GM21717 (cell line): ENCODE data around the gene ARMC9.
"Not testable (repeated sequence)": the region's sequence is repeated elsewhere in the genome, so short reads cannot be mapped to it uniquely, and the experiment has no call there.

ENCODE experiments used
- ATAC-seq: cut with Tn5 transposase; IDR thresholded peaks from one replicate; pipeline ENCODE4 v1.9.1; 2021; ENCODE audit warnings: mild to moderate bottlenecking, moderate library complexity; ENCODE audit not compliant: unreplicated experiment

The ARMC9 gene

DNA sequence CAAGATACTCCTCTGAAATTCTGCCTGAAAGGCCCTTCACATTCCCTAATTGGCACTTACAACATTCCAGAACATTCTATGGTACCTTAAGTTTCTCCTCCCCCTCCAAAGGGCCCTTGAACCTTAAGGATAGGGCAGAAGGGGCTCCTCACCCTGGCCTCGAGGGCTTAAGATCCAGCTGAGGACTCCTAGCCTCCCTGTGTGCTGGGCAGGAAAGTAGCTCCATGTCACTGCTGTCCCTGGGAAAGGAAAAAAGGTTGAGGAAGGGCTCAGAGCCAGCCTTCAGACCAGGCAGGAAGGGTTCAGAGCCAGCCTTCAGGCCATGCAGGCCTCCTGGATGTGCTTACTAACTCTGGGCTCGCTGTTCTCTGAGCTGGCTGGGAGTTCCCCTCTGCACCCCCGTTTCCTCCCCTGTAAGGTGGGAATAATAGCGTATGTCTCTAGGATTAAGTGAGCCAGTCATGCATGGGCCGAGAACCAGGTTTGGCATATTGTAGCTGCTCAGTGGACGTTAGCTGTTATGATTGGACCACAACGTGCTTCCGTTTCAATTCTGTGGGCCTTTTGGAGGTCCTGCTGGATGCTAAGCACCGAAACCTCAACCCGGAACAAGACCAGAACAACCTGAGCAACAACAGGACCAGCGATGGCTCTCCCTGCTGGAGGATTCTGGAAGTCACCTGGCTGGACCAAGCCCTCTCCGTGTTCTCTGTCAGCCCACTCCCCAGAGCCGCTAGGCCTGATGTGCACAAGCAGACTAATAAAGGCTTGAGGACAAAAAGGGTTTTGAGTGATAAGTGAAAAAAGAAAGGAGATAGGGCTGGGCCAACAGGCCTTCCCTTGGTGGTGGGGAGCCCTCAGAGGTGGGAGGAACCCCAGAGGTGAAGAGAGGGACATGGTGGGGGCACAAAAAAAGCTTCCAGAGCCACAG, 196.0 kb downstream of the ARMC9 start:
- ATAC-seq: peak; percentile 51

DNA sequence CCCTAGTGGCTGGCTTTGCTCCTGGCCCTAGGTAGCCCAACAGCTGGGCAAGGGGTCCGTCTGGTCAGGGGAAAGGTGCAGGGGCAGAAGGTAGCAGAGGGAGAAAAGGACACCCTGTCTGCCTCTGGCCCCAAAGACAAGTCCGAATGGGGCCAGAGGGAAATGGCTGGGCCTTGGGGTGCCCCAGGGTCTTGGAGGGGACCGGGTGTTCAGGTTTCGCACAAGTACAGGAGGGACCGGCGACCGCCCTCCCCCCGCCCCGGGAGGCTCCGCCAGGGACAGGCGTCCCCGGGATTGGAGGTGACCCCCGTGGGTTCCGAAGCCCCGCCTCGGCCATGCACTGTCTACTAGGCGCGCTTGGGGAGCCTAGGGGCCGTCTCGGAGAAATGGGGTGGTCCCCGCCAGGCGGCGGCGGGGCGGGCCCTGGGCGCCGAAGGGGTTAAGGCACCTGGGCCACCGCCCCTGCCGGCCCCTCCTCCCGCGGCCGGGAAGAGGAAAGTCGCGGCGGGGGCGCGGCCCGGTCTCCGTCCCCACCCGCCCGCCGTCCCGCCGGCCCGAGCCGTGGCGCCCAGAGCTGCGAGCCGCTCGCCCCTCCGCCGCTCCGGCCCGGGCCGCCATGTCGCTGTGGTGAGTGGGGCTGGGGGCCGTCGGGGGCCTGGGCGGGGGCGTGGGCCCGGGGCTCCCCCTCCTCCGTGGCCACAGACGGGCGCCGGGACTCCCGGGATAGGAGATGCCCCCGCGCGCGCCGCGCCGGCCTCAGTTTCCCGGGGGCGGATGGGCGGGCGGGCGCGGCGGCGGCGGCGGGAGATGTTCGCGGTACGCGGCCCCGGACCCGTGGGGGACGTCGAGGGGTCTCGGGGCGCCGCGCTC, 197.0 kb downstream of the ARMC9 start, which contains the start of gene B3GNT7:
Gene B3GNT7, plus strand, starts transcription at position 523 of the 870 bp plus-strand sequence. Its CDS starts 94 bp downstream, at position 617.
- ATAC-seq: no peak

DNA sequence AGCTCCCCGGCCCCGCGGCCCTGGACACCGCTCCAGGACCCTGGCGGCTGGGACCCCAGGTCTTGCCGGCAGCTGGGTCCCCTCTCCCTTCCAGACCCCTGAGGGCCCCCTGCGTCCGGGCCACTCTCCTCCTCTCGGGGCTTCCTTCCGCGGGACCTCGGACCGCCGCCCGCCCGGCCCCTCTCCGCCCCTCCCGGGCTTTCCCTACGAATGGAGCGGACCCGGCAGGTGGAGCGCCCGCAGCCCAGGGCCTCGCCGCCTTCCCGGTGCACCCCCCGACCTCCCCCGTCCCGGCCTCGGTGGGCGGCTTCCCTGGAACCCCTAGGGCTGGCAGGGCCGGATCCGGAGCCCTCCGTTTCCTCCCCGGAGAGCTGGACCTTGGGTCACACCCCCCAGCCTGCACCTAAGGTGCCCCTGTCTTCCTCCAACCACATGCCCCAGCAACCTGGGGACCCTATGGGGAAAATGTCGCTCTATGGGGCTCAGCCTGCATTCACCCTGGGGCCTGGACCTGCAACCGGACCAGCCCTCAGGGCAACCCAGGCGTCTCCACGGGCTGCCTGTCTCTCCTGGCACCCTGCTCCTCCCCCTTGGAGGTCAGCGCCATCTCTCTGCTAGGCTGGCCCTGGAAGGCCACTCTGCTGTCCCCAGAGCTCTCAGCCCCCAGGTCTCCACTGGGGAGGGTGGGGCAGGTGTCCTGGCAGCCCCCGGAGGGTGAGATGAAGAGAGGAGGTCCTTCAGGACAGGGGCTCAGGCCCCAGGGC, 197.8 kb downstream of the ARMC9 start:
- no peak for ATAC-seq

DNA sequence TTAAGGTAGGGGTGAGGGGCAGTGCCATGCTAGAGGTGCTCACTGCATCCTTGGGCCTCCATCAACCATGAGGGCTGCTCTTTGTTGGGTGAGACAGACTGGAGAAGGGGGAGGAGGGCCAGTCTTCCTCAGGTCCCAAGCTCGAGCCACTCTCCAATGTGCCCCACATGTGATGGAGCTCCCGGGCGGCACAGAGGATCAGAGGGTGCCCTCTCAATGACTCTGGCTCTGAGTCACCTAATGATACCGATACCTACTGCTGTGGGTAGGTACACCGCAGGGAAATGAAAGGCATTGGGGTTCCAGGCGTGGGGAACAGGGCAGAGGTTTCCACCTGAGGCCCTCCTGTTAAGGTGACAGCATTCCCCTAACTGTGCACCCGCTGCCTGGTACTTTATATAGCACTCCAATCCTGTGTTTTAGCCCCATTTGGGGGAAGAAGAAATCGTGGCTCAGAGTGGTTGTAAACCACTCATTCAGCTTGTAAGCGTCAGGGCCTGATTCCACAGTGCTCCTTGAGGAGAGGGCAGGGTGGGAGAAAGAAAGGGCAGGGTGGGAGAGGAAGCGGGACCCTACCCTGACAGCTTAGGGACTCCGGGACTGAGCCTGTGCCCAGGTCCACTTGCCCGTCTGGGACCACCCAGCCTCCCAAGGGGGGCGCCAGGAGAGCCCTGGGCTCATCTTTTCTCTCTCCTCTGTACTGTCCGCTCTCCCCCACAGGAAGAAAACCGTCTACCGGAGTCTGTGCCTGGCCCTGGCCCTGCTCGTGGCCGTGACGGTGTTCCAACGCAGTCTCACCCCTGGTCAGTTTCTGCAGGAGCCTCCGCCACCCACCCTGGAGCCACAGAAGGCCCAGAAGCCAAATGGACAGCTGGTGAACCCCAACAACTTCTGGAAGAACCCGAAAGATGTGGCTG, 198.8 kb downstream of the ARMC9 start:
- ATAC-seq: no peak

DNA sequence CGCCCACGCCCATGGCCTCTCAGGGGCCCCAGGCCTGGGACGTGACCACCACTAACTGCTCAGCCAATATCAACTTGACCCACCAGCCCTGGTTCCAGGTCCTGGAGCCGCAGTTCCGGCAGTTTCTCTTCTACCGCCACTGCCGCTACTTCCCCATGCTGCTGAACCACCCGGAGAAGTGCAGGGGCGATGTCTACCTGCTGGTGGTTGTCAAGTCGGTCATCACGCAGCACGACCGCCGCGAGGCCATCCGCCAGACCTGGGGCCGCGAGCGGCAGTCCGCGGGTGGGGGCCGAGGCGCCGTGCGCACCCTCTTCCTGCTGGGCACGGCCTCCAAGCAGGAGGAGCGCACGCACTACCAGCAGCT, 199.5 kb downstream of the ARMC9 start:
- ATAC-seq: no peak

DNA sequence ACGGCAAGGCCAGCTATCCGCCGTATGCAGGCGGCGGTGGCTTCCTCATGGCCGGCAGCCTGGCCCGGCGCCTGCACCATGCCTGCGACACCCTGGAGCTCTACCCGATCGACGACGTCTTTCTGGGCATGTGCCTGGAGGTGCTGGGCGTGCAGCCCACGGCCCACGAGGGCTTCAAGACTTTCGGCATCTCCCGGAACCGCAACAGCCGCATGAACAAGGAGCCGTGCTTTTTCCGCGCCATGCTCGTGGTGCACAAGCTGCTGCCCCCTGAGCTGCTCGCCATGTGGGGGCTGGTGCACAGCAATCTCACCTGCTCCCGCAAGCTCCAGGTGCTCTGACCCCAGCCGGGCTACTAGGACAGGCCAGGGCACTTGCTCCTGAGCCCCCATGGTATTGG, 200.2 kb downstream of the ARMC9 start:
- ATAC-seq: no peak

DNA sequence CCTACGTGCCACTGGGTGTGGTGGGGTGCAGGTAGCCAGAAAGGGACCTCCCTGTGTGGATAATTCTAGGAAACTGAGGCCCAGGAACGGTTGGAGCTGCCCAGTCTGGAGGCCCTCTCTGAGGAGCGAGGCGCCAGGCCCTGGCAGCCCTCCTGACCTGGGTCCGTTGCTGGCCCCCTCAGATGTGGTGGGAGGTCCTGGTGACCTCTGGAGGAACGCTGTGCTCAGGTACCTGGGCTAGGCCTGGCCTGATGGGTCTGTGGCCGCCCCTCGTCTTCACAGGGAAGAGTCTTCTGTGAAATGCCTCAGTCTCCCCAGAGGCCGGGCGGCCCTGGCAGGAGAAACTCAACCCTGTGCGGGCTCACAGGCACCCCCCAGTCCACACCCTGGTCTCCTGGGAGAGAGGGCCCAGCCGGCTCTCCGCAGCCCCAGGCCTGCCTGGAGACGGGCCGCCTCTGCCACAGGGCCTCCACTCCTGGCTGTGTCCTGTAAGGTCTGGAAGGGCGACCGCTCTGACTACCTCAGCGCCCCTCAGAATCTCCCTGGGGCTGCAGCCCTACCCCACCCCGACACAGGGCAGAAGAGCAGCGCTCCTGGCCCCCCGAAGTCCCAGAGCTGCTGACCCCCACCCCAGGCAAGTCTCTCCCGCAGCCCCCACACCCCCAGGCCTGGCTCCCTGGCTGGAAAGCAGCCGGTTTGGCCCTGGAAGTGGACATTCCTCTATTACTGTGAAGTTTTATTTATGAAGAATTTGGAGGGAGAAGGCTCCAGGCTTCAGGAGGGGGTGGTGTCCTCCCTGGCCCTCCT, 200.8 kb downstream of the ARMC9 start:
- ATAC-seq: no peak

DNA sequence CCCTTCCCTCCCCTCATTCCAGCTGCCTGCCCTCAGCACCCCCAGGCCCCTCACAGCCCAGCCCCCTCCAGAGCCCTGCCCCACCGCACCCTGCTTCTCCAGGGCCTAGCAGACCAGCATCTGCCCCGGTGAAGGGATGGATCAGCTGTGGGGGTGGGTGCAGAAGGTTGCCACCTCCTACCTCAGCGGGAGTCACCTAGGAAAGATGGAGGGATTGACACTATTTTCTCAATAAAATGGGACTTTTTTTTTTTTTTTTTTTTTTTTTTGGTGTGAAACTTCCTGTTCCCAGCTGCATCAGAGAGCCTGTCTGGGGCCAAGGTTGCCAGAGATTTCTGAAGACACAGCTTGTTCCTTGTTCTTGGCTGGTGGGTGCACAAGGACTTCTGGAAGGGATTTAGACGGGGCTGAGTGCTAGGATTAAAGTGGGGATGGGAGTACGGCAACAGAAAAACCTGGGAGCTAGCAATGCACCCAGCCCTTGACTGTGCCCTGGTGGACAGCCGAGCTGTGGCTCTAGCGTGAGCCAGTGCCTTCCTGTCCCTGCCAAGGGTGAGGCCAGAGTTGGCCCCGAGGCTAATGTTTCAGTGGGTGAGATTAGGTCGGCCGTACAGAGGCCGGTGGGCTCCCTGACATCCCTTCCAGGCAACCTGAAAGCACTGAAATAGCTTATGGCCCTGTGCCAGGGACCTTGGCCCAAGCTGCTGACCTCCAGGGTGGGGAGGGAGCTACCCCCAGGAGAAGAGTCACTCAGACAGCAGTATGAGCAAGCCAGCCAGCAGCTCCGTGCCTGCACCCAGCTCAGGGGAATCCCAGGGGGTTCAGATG, 201.6 kb downstream of the ARMC9 start:
- ATAC-seq: no peak

DNA sequence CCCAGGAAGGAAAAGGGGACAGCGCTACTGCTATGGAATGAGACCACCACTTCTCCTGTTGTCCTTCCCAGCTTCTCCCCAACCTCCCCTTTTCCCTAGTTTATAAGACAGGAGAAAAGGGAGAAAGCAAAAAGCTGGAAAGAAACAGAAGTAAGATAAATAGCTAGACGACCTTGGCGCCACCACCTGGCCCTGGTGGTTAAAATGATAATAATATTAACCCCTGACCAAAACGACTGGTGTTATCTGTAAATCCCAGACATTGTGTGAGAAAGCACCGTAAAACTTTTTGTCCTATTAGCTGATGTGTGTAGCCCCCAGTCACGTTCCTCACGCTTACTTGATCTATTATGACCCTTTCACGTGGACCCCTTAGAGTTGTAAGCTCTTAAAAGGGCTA, 202.2 kb downstream of the ARMC9 start:
- not testable (repeated sequence) for ATAC-seq

DNA sequence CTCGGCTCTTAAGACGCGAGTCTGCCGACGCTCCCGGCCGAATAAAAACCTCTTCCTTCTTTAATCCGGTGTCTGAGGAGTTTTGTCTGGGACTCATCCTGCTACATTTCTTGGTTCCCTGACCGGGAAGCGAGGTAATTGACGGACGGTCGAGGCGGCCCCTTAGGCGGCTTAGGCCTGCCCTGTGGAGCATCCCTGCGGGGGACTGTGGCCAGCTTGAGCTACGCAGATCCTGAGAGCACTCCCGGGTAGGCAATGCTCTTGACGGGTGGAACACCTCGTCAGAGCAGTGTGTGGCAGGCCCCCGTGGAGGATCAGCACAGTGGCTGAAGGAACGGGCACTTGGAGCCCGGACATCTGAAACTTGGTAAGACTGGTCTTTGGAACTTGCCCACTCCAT, 202.7 kb downstream of the ARMC9 start:
- not testable (repeated sequence) for ATAC-seq

DNA sequence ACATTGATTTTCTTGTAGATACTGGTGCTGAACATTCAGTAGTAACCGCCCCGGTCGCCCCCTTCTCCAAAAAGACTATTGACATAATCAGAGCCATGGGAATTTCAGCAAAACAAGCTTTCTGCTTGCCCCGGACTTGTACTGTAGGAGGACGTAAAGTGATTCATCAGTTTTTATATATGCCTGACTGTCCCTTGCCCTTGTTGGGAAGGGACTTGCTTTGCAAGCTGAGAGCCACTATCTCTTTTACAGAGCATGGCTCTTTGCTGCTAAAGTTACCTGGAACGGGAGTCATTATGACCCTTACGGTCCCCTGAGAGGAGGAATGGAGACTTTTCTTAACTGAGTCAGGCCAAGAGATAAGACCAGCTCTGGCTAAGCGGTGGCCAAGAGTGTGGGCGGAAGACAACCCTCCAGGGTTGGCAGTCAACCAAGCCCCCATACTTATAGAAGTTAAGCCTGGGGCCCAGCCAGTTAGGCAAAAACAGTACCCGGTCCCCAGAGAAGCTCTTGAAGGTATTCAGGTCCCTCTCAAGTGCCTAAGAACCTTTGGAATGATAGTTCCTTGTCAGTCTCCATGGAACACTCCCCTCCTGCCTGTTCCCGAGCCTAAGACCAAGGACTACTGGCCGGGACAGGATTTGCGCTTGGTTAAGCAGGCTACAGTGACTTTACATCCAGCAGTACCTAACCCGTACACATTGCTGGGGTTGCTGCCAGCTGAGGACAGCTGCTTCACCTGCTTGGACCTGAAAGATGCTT, 205.2 kb downstream of the ARMC9 start:
- ATAC-seq: not testable (repeated sequence)

DNA sequence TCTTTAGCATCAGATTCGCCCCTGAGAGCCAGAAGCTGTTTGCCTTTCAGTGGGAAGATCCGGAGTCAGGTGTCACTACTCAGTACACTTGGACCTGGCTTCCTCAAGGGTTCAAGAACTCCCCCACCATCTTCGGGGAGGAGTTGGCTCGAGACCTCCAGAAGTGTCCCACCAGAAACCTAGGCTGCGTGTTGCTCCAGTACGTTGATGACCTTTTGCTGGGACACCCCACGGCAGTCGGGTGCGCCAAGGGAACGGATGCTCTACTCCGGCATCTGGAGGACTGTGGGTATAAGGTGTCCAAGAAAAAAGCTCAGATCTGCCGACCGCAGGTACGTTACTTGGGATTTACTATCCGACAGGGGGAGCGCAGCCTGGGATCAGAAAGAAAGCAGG, 205.8 kb downstream of the ARMC9 start:
- ATAC-seq: not testable (repeated sequence)

DNA sequence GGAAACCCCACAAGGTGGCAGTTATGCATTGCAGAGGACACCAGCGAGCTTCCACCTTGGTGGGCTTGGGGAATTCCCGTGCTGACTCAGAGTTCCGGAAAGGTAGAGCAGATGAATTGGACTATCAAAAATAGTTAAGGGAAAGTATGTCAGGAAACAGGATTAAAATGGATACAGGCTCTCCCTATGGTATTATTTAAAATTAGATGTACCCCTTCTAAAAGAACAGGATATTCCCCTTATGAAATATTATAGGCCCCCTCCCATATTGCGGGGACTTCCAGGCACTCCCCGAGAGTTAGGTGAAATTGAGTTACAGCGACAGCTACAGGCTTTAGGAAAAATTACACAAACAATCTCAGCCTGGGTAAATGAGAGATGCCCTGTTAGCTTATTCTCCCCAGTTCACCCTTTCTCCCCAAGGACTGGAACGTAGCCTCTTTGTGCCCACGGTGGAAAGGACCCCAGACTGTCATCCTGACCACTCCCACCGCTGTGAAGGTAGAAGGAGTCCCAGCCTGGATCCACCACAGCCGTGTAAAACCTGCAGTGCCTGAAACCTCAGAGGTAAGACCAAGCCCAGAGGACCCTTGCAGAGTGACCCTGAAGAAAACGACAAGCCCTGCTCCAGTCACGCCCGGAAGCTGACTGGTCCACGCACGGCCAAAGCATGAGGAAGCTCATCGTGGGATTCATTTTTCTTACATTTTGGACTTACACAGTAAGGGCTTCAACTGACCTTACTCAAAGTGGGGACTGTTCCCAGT, 207.4 kb downstream of the ARMC9 start:
- ATAC-seq: not testable (repeated sequence)

DNA sequence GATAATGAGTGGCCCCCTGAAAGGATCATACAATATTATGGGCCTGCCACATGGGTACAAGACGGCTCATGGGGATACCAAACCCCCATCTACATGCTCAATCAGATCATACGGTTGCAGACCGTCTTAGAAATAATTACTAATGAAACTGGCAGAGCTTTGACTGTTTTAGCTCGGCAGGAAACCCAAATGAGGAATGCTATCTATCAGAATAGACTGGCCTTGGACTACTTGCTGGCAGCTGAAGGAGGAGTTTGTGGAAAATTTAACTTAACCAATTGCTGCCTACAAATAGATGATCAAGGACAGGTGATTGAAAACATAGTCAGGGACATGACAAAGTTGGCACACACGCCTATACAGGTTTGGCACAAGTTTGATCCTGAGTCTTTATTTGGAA, 209.3 kb downstream of the ARMC9 start:
- ATAC-seq: not testable (repeated sequence)

DNA sequence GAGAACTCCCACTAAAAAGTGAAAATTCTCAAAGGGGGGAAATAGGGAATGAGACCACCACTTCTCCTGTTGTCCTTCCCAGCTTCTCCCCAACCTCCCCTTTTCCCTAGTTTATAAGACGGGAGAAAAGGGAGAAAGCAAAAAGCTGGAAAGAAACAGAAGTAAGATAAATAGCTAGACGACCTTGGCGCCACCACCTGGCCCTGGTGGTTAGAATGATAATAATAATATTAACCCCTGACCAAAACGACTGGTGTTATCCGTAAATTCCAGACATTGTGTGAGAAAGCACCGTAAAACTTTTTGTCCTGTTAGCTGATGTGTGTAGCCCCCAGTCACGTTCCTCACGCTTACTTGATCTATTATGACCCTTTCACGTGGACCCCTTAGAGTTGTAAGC, 209.9 kb downstream of the ARMC9 start:
- not testable (repeated sequence) for ATAC-seq

DNA sequence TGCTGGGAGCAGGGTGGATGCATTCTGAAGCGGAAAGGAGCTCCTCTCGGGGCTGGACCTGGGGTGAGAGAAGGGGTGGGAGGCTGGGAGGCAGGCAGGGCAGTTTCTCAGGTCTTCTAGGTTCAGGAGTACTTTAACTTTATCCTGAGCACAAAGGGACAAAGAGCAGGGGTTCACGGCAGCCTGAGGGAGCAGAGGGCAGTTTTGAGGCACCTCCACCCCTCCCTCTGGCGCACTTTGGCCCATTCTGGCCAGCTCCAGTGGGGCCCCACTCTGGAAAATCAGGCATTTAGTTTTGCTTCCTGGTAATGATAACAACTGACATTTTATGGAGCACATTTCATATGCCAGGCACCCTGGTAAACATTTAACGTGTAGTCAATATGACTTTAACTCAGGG, 211.3 kb downstream of the ARMC9 start:
- no peak for ATAC-seq
